ENCODE measurements around the gene OTOS. TPM values are rescaled to one million over a fixed set of nuclear protein-coding genes. Genes with fewer than 3 reads are reported as not detected.

OTOS gene
- total and polyA plus RNA-seq, 4 donors: not detected

DNA sequence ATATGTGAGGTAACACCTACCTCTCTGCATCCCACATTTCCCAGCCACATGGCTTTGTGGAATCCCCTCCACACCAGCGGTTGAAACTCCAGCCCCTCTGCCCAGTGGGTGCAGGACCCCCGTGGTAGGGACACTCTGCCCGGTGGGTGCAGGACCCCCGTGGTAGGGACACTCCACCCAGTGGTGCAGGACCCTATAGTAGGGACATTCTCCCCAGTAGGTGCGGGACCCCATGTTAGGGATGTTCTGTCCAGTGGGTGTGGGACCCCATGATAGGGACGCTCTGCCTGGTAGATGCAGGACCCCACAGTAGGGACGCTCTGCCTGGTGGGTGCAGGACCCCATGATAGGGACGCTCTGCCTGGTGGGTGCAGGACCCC, 15.8 kb downstream of the OTOS start:
- Histone ChIP-seq H3K27ac (ENCODE audit: low read depth in 1 of 2, low read length in 2 of 2) (no peak overlapping the region), H3K4me1 (ENCODE audit: control insufficient read depth in 4 of 4, insufficient read depth in 4 of 4, low read length in 3 of 4) (no peaks in the 10 kb centered on the region), H3K9ac (ENCODE audit: low read depth in 1 of 2, low read length in 2 of 2) (no peak overlapping the region), H3K4me3 (ENCODE audit: low read depth in 1 of 3, low read length in 3 of 3) (no peak overlapping the region), H3K9me3 (ENCODE audit: control insufficient read depth in 4 of 4, low read length in 3 of 4) (no peaks in the 10 kb centered on the region), H3K27me3 (ENCODE audit: control insufficient read depth in 4 of 4, insufficient read depth in 4 of 4, low read length in 3 of 4) (no peaks in the 10 kb centered on the region), H3K36me3 (ENCODE audit: control insufficient read depth in 4 of 4, insufficient read depth in 3 of 4, low read depth in 1 of 4, low read length in 3 of 4) (peaks cover 3 to 27% (median 10%) of the 10 kb centered on the region in 4 donors)
- TF ChIP-seq, protein P1, sequence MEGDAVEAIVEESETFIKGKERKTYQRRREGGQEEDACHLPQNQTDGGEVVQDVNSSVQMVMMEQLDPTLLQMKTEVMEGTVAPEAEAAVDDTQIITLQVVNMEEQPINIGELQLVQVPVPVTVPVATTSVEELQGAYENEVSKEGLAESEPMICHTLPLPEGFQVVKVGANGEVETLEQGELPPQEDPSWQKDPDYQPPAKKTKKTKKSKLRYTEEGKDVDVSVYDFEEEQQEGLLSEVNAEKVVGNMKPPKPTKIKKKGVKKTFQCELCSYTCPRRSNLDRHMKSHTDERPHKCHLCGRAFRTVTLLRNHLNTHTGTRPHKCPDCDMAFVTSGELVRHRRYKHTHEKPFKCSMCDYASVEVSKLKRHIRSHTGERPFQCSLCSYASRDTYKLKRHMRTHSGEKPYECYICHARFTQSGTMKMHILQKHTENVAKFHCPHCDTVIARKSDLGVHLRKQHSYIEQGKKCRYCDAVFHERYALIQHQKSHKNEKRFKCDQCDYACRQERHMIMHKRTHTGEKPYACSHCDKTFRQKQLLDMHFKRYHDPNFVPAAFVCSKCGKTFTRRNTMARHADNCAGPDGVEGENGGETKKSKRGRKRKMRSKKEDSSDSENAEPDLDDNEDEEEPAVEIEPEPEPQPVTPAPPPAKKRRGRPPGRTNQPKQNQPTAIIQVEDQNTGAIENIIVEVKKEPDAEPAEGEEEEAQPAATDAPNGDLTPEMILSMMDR (IDR thresholded peaks at IDR 0.05; ENCODE audit: low read depth, low read length, missing input control): no peak
- DNase-seq (ENCODE audit: low spot score): no peak
- WGBS: 96% methylated on average over 8 of the region's 8 CpGs

DNA sequence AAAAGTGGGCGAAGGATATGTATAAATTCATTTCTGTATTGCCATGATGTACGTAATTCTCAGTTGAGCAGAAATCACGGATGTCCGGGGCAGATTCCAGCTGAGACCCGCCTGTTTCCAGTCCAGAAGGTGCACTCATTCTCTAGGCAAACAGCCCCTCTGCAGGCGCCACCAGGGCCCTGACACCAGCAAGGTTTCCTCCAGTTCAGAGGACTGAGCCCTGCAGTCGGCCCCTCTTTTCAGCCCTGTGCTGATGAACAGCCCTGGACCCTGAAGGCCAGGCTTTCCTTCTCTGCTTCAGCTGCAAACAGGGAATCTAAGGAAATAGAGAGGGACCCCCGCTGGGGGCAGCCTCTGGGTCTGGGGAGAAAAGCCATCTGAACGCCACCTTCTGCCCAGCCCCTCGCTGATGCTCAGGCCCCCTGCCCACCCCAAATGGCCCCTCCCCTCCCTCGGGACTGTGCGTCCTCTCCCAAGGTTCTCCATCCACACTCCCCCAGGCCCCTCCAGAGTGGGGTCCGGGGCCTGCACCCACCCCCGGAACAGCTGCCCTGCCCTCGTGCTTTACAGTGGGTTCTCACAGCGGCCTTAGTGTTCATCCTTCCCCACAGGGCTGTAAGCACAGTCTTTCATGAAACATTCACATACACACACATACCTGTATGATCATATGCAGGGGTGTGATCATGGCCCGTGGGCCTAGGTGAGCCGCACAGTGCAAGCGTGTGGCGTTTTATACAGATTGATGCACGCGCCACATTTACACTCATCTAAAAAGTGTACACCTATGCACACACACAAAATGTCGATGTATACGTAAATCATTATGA, 16.4 kb downstream of the OTOS start:
- WGBS: 89% methylated on average over 24 of the region's 24 CpGs
- no peak overlapping the region for H3K27ac ChIP-seq (ENCODE audit: low read depth in 1 of 2, low read length in 2 of 2)

DNA sequence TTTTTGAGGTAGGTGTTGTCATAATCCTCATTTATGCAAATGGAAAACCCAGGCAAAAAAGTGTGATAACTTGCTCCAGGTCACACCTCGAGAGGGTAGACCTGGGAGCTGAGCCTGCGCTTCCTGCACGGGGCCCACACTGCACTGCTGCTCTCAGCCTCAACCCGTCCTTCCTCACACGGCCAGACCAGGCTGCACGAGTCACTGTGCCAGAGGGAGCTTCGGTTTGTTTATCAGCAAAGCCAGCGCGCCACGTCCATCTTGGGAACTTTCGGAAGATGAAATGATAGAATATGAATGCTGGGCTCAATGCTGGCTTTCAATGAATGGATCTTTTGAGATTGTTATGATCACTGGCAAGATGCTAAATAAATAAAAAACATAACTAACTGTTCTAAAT, 18.8 kb downstream of the OTOS start:
- TF ChIP-seq EGR1 (IDR thresholded peaks at IDR 0.05; ENCODE audit: low read depth in 2 of 2) (no peak), YY1 (IDR thresholded peaks at IDR 0.05) (no peak), FOXA1 (IDR thresholded peaks at IDR 0.05) (no peak), FOXA2 (IDR thresholded peaks at IDR 0.05) (no peak), RXRA (IDR thresholded peaks at IDR 0.05) (no peak), RAD21 (IDR thresholded peaks at IDR 0.05) (no peak), SP1 (IDR thresholded peaks at IDR 0.05) (no peak), TAF1 (conservative IDR thresholded peaks at IDR 0.05) (no peak), NR2F2 (IDR thresholded peaks at IDR 0.05) (no peak), GABPA (IDR thresholded peaks at IDR 0.05 in 1 of 2, conservative IDR thresholded peaks at IDR 0.05 in 1 of 2) (no peak)
- TF ChIP-seq, protein P2, sequence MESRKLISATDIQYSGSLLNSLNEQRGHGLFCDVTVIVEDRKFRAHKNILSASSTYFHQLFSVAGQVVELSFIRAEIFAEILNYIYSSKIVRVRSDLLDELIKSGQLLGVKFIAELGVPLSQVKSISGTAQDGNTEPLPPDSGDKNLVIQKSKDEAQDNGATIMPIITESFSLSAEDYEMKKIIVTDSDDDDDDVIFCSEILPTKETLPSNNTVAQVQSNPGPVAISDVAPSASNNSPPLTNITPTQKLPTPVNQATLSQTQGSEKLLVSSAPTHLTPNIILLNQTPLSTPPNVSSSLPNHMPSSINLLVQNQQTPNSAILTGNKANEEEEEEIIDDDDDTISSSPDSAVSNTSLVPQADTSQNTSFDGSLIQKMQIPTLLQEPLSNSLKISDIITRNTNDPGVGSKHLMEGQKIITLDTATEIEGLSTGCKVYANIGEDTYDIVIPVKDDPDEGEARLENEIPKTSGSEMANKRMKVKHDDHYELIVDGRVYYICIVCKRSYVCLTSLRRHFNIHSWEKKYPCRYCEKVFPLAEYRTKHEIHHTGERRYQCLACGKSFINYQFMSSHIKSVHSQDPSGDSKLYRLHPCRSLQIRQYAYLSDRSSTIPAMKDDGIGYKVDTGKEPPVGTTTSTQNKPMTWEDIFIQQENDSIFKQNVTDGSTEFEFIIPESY (IDR thresholded peaks at IDR 0.05): no peak
- TF ChIP-seq, protein P3, sequence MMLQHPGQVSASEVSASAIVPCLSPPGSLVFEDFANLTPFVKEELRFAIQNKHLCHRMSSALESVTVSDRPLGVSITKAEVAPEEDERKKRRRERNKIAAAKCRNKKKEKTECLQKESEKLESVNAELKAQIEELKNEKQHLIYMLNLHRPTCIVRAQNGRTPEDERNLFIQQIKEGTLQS (IDR thresholded peaks at IDR 0.05): no peak
- TF ChIP-seq, protein P4, sequence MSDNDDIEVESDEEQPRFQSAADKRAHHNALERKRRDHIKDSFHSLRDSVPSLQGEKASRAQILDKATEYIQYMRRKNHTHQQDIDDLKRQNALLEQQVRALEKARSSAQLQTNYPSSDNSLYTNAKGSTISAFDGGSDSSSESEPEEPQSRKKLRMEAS (IDR thresholded peaks at IDR 0.05): no peak
- no peaks in the 10 kb centered on the region for H3K4me1 ChIP-seq (ENCODE audit: control insufficient read depth in 4 of 4, insufficient read depth in 4 of 4, low read length in 3 of 4)
- DNase-seq (ENCODE audit: low spot score): no peak
- no peak overlapping the region for H3K4me3 ChIP-seq (ENCODE audit: low read depth in 1 of 3, low read length in 3 of 3)
- H3K9ac ChIP-seq (ENCODE audit: low read depth in 1 of 2, low read length in 2 of 2): no peak overlapping the region
- H3K27me3 ChIP-seq (ENCODE audit: control insufficient read depth in 4 of 4, insufficient read depth in 4 of 4, low read length in 3 of 4): no peaks in the 10 kb centered on the region
- peaks cover 0 to 4% (median 0%) of the 10 kb centered on the region in 4 donors for H3K36me3 ChIP-seq (ENCODE audit: control insufficient read depth in 4 of 4, insufficient read depth in 3 of 4, low read depth in 1 of 4, low read length in 3 of 4)
- H3K9me3 ChIP-seq (ENCODE audit: control insufficient read depth in 4 of 4, low read length in 3 of 4): peaks cover 0 to 4% (median 1%) of the 10 kb centered on the region in 4 donors
- no peak overlapping the region for H3K27ac ChIP-seq (ENCODE audit: low read depth in 1 of 2, low read length in 2 of 2)
- 70% methylated on average over 11 of the region's 11 CpGs for WGBS

More for the DNA sequence above, 16.4 kb downstream of the OTOS start:
- no peaks in the 10 kb centered on the region for H3K27me3 ChIP-seq (ENCODE audit: control insufficient read depth in 4 of 4, insufficient read depth in 4 of 4, low read length in 3 of 4)
- no peaks in the 10 kb centered on the region for H3K9me3 ChIP-seq (ENCODE audit: control insufficient read depth in 4 of 4, low read length in 3 of 4)
- DNase-seq (ENCODE audit: low spot score): no peak
- H3K36me3 ChIP-seq (ENCODE audit: control insufficient read depth in 4 of 4, insufficient read depth in 3 of 4, low read depth in 1 of 4, low read length in 3 of 4): peaks cover 2 to 23% (median 6%) of the 10 kb centered on the region in 4 donors
- H3K9ac ChIP-seq (ENCODE audit: low read depth in 1 of 2, low read length in 2 of 2): no peak overlapping the region
- TF ChIP-seq, protein P2 (IDR thresholded peaks at IDR 0.05): no peak
- TF ChIP-seq, protein P3 (IDR thresholded peaks at IDR 0.05): no peak
- no peak for TF ChIP-seq SP1 (IDR thresholded peaks at IDR 0.05)
- no peak for TF ChIP-seq JUND (IDR thresholded peaks at IDR 0.05)
- TF ChIP-seq GABPA (IDR thresholded peaks at IDR 0.05 in 1 of 2, conservative IDR thresholded peaks at IDR 0.05 in 1 of 2): no peak
- no peak overlapping the region for H3K4me3 ChIP-seq (ENCODE audit: low read depth in 1 of 3, low read length in 3 of 3)
- no peaks in the 10 kb centered on the region for H3K4me1 ChIP-seq (ENCODE audit: control insufficient read depth in 4 of 4, insufficient read depth in 4 of 4, low read length in 3 of 4)

All from liver (tissue), 9 donors.